ENCODE measurements around the gene KCTD1.

Gene KCTD1

GRCh38 chr18:26548415-26549262 lies at the start of gene KCTD1:
Gene KCTD1, minus strand, starts transcription at chr18:26548553. Its CDS starts 17 bp downstream, at chr18:26548536.
- peak; percentile 94 for DNase-seq (ENCODE audit: low spot score)

- DNase-seq (ENCODE audit: low spot score), result no peak
Observed at GRCh38 chr18:26593365-26594320, 45.3 kb upstream of the KCTD1 start.

- DNase-seq (ENCODE audit: low spot score), result no peak
Observed at GRCh38 chr18:26584745-26585144, 36.4 kb upstream of the KCTD1 start.

GRCh38 chr18:26579941-26580618 lies 31.7 kb upstream of the KCTD1 start:
- no peak for DNase-seq (ENCODE audit: low spot score)

GRCh38 chr18:26575865-26576217 lies 27.5 kb upstream of the KCTD1 start:
- DNase-seq (ENCODE audit: low spot score), result no peak

GRCh38 chr18:26574958-26575864 lies 26.9 kb upstream of the KCTD1 start:
- DNase-seq (ENCODE audit: low spot score), result peak; percentile 69

GRCh38 chr18:26568926-26569665 lies 20.7 kb upstream of the KCTD1 start:
- DNase-seq (ENCODE audit: low spot score), result no peak

- DNase-seq (ENCODE audit: low spot score), result no peak
Observed at GRCh38 chr18:26568513-26568912, 20.2 kb upstream of the KCTD1 start.

- DNase-seq (ENCODE audit: low spot score), result no peak
Observed at GRCh38 chr18:26566874-26567555, 18.7 kb upstream of the KCTD1 start.

GRCh38 chr18:26565514-26565913 lies 17.2 kb upstream of the KCTD1 start:
- DNase-seq (ENCODE audit: low spot score), result no peak

GRCh38 chr18:26563024-26563423 lies 14.7 kb upstream of the KCTD1 start:
- no peak for DNase-seq (ENCODE audit: low spot score)

- no peak for DNase-seq (ENCODE audit: low spot score)
Observed at GRCh38 chr18:26562568-26562967, 14.2 kb upstream of the KCTD1 start.

GRCh38 chr18:26561769-26562168 lies 13.4 kb upstream of the KCTD1 start:
- no peak for DNase-seq (ENCODE audit: low spot score)

- DNase-seq (ENCODE audit: low spot score), result no peak
Observed at GRCh38 chr18:26556573-26556972, 8.2 kb upstream of the KCTD1 start.

- DNase-seq (ENCODE audit: low spot score), result no peak
Observed at GRCh38 chr18:26555804-26556553, 7.6 kb upstream of the KCTD1 start.

- DNase-seq (ENCODE audit: low spot score), result no peak
Observed at GRCh38 chr18:26553943-26554342, 5.6 kb upstream of the KCTD1 start.

GRCh38 chr18:26551695-26552081 lies 3.3 kb upstream of the KCTD1 start:
- no peak for DNase-seq (ENCODE audit: low spot score)

- no peak for DNase-seq (ENCODE audit: low spot score)
Observed at GRCh38 chr18:26550998-26551694, 2.8 kb upstream of the KCTD1 start.
